Breast epithelium (tissue), 4 donors: ENCODE measurements around the gene RNF166. TPM values are rescaled to one million over a fixed set of nuclear protein-coding genes. Genes with fewer than 3 reads are reported as not detected.

Experiments
- DNase-seq, 2 donors: peaks; one replicate each; pipeline ENCODE4 v3.0.0-alpha.2; 2019; ENCODE audit warnings: low spot score in 2 of 2
- H3K27ac ChIP-seq, 2 donors: fragments of 200-600 bp; sonication (generic) in 1 of 2; one replicate each; pipeline ENCODE4 v1.5.1; 2016 to 2019; ENCODE audit warnings: mild to moderate bottlenecking in 1 of 2
- H3K27me3 ChIP-seq, 2 donors: fragments of 200-600 bp; sonication (generic) in 1 of 2; one replicate each; pipeline versions ENCODE4 v1.5.1 to v1.6.0; 2017 to 2019; ENCODE audit warnings: control low read depth in 1 of 2, mild to moderate bottlenecking in 1 of 2
- H3K36me3 ChIP-seq: fragments of 200-600 bp; one replicate; pipeline ENCODE4 v1.5.1; 2019
- H3K4me1 ChIP-seq, 2 donors: fragments of 200-600 bp; sonication (generic); one replicate each; pipeline ENCODE4 v1.5.1; 2016 to 2019; ENCODE audit warnings: control low read depth in 1 of 2
- H3K4me3 ChIP-seq, 3 donors: fragments of 200-600 bp; sonication (generic); 1 replicate in 2 of 3; 2 replicates in 1 of 3; pipeline ENCODE4 v1.5.1; 2016 to 2019; ENCODE audit warnings: mild to moderate bottlenecking in 3 of 3, moderate library complexity in 2 of 3
- H3K9me3 ChIP-seq, 2 donors: fragments of 200-600 bp; sonication (generic) in 1 of 2; one replicate each; pipeline ENCODE4 v1.5.1; 2016 to 2019; ENCODE audit warnings: control low read depth in 1 of 2
- CTCF ChIP-seq, 3 donors: fragments of 450-650 bp; IDR thresholded peaks; one replicate each; pipeline ENCODE4 v1.5.1; 2016 to 2017; ENCODE audit warnings: antibody characterized with exemption in 3 of 3, mild to moderate bottlenecking in 3 of 3, moderate library complexity in 3 of 3
- POLR2A ChIP-seq: fragments of 450-650 bp; IDR thresholded peaks from one replicate; pipeline ENCODE4 v1.6.1; 2016; ENCODE audit warnings: antibody characterized with exemption, mild to moderate bottlenecking, moderate library complexity
- POLR2AphosphoS5 ChIP-seq, 3 donors: sonication (generic); formaldehyde crosslinking; IDR thresholded peaks; one replicate each; pipeline ENCODE4 v1.6.1; 2017; ENCODE audit warnings: antibody characterized with exemption in 3 of 3
- intact Hi-C: fragments of 100-400 bp; cut with DNase I; formaldehyde crosslinking; loops from one replicate; pipeline ENCODE4 v1.15.1; 2023; ENCODE audit warnings: low total_unique reads
- total RNA-seq, 3 donors: library from RNA; depleted of rRNA; stranded (reverse); fragments of >200 nt; gene quantifications; one replicate each; pipeline ENCODE4 v1.1.0, GENCODE V29; 2016

The RNF166 gene
- total RNA-seq, 3 donors from 2014 or later = 19.2 to 22.0 (median 21.9) TPM

DNA sequence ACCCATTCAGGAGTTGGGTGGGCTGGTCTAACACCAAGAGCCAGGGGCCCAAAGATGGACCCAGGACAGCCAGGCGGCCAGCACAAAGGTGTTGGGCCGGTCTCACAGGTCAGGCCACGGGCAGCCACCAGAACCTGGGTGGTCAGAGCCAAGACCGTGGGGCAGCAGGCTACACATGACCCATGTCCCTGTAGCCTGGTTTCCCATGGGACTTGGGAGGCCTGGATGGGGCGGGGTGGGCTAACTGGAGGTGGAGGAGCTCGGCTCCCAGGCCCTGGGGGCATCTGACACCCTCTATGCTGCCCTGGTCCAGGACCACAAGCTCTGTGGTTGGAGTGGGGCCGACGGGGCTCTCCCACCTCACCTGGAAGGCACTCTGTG lies 17.3 kb upstream of the RNF166 start:
- no peaks in the 10 kb centered on the region for H3K36me3 ChIP-seq
- H3K4me1 ChIP-seq = no peaks in the 10 kb centered on the region
- no peaks in the 10 kb centered on the region for H3K27me3 ChIP-seq
- no peak for TF ChIP-seq POLR2AphosphoS5 (IDR thresholded peaks at IDR 0.05)
- TF ChIP-seq CTCF (IDR thresholded peaks at IDR 0.05) = no peak
- TF ChIP-seq POLR2A = no peak
- DNase-seq = no peak
- intact Hi-C loops = no loop called here
- no peaks in the 10 kb centered on the region for H3K9me3 ChIP-seq
- no peak overlapping the region for H3K27ac ChIP-seq
- no peak overlapping the region for H3K4me3 ChIP-seq

GRCh38 chr16:88722784-88723506 lies 16.7 kb upstream of the RNF166 start:
- no peaks in the 10 kb centered on the region for H3K9me3 ChIP-seq
- no peaks in the 10 kb centered on the region for H3K36me3 ChIP-seq
- TF ChIP-seq POLR2AphosphoS5 (IDR thresholded peaks at IDR 0.05) = no peak
- TF ChIP-seq CTCF (IDR thresholded peaks at IDR 0.05) = no peak
- no peak for TF ChIP-seq POLR2A
- DNase-seq = no peak
- no peaks in the 10 kb centered on the region for H3K4me1 ChIP-seq
- no peak overlapping the region for H3K27ac ChIP-seq
- no peak overlapping the region for H3K4me3 ChIP-seq
- intact Hi-C loops = no loop called here
- H3K27me3 ChIP-seq = no peaks in the 10 kb centered on the region

DNA sequence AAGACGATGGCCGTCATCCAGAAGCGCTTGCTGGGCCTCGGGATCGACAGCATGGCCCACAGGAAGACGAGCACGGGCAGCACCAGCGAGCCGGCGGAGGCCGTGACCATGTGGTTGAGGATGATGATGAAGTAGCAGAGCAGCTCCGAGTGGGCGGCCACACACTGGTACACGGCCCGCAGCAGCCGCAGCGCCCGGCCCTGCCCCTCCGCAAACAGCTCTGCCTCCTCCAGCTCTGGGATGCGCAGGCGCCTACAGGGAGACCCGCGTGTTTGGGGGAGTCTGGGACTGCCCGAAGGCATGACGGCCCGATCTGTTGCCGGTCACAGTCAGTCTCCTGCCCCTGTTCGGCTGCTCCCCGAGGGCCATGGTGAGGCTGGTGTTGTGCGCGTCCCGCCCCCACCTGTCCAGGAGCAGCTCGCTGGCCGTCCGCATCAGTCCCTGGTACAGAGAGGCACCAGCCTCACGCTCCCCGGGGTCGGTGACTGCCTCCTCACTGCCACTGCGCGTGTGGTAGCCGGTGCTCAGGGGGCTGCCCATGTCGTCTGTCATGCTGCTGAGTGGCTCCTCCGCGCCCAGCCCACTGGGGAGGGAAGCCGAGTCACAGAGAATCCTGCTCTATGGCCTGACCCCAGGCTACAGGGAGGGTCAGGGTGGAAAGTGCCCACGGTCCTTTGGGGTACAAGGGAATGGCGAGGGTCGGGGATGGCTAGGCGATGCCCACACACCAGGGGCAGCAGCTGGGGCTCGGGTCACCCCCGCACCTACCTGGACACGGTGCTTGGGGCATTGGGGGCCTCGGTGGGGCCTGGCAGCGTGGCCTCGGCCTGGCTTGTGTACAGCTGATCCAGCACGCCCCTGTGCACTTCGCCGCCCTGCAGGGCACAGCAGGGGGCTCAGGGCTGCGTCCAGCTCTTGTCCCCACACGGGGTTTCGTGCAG lies 15.9 kb upstream of the RNF166 start:
- H3K4me1 ChIP-seq = no peaks in the 10 kb centered on the region
- TF ChIP-seq POLR2A (no peak), POLR2AphosphoS5 (IDR thresholded peaks at IDR 0.05) (no peak), CTCF (IDR thresholded peaks at IDR 0.05) (no peak)
- no peaks in the 10 kb centered on the region for H3K27me3 ChIP-seq
- no peak overlapping the region for H3K4me3 ChIP-seq
- H3K9me3 ChIP-seq = no peaks in the 10 kb centered on the region
- H3K27ac ChIP-seq = no peak overlapping the region
- intact Hi-C loops = no loop called here
- DNase-seq = no peak
- no peaks in the 10 kb centered on the region for H3K36me3 ChIP-seq

- H3K4me3 ChIP-seq = no peak overlapping the region
- peaks cover 8% of the 10 kb centered on the region for H3K36me3 ChIP-seq
- DNase-seq = no peak
- TF ChIP-seq POLR2A = no peak
- no peak for TF ChIP-seq CTCF (IDR thresholded peaks at IDR 0.05)
- TF ChIP-seq POLR2AphosphoS5 (IDR thresholded peaks at IDR 0.05) = no peak
- no peaks in the 10 kb centered on the region for H3K4me1 ChIP-seq
- H3K27ac ChIP-seq = no peak overlapping the region
- no peaks in the 10 kb centered on the region for H3K9me3 ChIP-seq
- intact Hi-C loops = no loop called here
- H3K27me3 ChIP-seq = no peaks in the 10 kb centered on the region
Measured at GRCh38 chr16:88721236-88721635, 15.0 kb upstream of the RNF166 start.
